ENCODE data around the gene IFT80.

DNA sequence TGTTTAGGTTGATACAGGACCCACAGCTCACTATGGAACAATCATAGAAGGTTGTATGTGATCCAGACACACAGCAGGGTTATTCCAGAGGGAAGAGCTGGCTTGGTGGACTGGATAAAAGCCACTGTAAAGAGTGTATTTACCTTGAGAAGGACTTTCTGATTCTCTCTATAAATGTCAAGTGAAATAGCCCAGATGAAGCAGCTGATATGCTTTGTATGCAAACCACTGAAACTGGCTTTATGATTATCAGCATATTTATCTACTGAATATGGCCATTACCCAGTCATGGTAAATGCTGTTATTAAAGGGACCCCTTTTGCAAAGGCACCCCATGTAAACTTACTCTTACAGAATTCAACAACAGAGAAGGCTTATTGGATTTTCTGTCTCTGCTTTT is 145.7 kb downstream of the IFT80 start:
- TF ChIP-seq CTCF (IDR thresholded peaks at IDR 0.05) = no peak
- TF ChIP-seq POLR2A (IDR thresholded peaks at IDR 0.05) = no peak

Data from thyroid gland (tissue), 4 donors.